ENCODE measurements around the gene TMIGD3.

TMIGD3 gene

GRCh38 chr1:111446546-111446945 lies 56.9 kb downstream of the TMIGD3 start:
- TF ChIP-seq EZH2phosphoT487 (IDR thresholded peaks at IDR 0.05; ENCODE audit: borderline replicate concordance, low read length) (no peak), CTCF (IDR thresholded peaks at IDR 0.05; ENCODE audit: low read depth, low read length, poor library complexity, severe bottlenecking) (no peak)
- Histone ChIP-seq H3K4me3 (ENCODE audit: low read length) (no peak overlapping the region), H3K4me2 (ENCODE audit: low read length) (no peak overlapping the region), H3K4me1 (ENCODE audit: control insufficient read depth, low read length) (peaks cover 33% of the 10 kb centered on the region), H4K20me1 (ENCODE audit: control insufficient read depth, insufficient read depth, low read depth, low read length) (peaks cover 4% of the 10 kb centered on the region; the same call in 1 of the 2 replicates), H3K79me2 (ENCODE audit: control insufficient read depth, low read length) (peaks cover 66% of the 10 kb centered on the region), H3K9me2 (replicated peaks; ENCODE audit: control insufficient read depth, low read length) (no peaks in the 10 kb centered on the region), H3K9me3 (ENCODE audit: control insufficient read depth, insufficient read depth, low read length) (no peaks in the 10 kb centered on the region), H3K27ac (ENCODE audit: low read depth, low read length) (no peak overlapping the region), H3K36me3 (ENCODE audit: control insufficient read depth, low read length) (peaks cover 87% of the 10 kb centered on the region), H3F3A (ENCODE audit: control insufficient read depth, insufficient read depth) (peaks cover 5% of the 10 kb centered on the region; the same call in 1 of the 2 replicates), H3K27me3 (ENCODE audit: control insufficient read depth, low read length) (no peaks in the 10 kb centered on the region)

DNA sequence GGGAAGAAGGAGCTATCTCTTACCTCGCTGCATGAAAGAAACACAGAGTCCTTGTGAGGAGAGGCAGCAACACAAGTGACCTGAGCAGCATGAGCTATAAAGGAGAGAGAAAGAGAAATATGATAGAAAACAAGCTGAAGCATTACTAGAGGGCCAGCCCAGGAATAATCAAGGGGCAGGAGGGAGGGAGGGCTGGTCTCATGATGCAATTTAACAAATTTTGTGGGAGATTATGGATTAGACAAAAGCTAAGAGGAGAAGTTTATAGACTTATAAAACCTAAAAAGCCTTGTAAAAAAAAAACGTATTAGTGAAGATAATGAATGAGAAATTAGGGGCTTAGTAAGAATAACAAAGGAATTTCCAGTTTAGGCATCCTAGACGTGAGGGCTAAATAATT lies 59.4 kb downstream of the TMIGD3 start:
- Histone ChIP-seq H3K9me3 (ENCODE audit: control insufficient read depth, insufficient read depth, low read length) (no peaks in the 10 kb centered on the region), H4K20me1 (ENCODE audit: control insufficient read depth, insufficient read depth, low read depth, low read length) (peaks cover 9% of the 10 kb centered on the region; the same call in 1 of the 2 replicates), H3F3A (ENCODE audit: control insufficient read depth, insufficient read depth) (peaks cover 8% of the 10 kb centered on the region; the same call in 1 of the 2 replicates), H3K4me2 (ENCODE audit: low read length) (no peak overlapping the region), H3K27ac (ENCODE audit: low read depth, low read length) (no peak overlapping the region), H3K4me1 (ENCODE audit: control insufficient read depth, low read length) (peaks cover 17% of the 10 kb centered on the region), H3K79me2 (ENCODE audit: control insufficient read depth, low read length) (peaks cover 47% of the 10 kb centered on the region), H3K36me3 (ENCODE audit: control insufficient read depth, low read length) (peaks cover 97% of the 10 kb centered on the region), H3K27me3 (ENCODE audit: control insufficient read depth, low read length) (no peaks in the 10 kb centered on the region), H3K4me3 (ENCODE audit: low read length) (no peak overlapping the region), H3K9me2 (replicated peaks; ENCODE audit: control insufficient read depth, low read length) (no peaks in the 10 kb centered on the region)
- TF ChIP-seq EZH2phosphoT487 (IDR thresholded peaks at IDR 0.05; ENCODE audit: borderline replicate concordance, low read length) (no peak), CTCF (IDR thresholded peaks at IDR 0.05; ENCODE audit: low read depth, low read length, poor library complexity, severe bottlenecking) (no peak)

DNA sequence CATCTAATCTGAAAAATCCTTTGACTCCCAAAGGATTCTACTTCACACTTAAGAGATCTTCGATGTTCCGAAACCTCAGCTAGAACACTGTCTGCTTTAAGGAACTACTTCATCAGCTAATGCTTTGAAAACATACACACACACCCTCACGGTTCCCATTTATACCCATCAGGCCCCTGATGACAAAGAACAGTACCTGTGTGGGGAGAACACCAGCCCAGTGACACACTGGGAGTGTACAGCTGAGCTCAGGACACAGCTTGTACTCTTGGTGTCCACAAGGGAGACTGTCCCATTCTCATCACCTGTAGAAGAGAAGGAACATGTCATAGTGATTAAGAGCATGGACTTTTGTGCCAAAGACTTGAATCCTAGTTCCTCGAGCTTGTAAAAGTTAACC lies 61.0 kb downstream of the TMIGD3 start:
- no peak overlapping the region for H3K4me3 ChIP-seq (ENCODE audit: low read length)
- no peaks in the 10 kb centered on the region for H3K9me2 ChIP-seq (replicated peaks; ENCODE audit: control insufficient read depth, low read length)
- peaks cover 9% of the 10 kb centered on the region; the same call in 1 of the 2 replicates for H4K20me1 ChIP-seq (ENCODE audit: control insufficient read depth, insufficient read depth, low read depth, low read length)
- H3K36me3 ChIP-seq (ENCODE audit: control insufficient read depth, low read length) = peaks cover 100% of the 10 kb centered on the region
- H3K9me3 ChIP-seq (ENCODE audit: control insufficient read depth, insufficient read depth, low read length) = no peaks in the 10 kb centered on the region
- peaks cover 17% of the 10 kb centered on the region for H3F3A ChIP-seq (ENCODE audit: control insufficient read depth, insufficient read depth)
- peaks cover 9% of the 10 kb centered on the region for H3K4me1 ChIP-seq (ENCODE audit: control insufficient read depth, low read length)
- no peak for TF ChIP-seq EZH2phosphoT487 (IDR thresholded peaks at IDR 0.05; ENCODE audit: borderline replicate concordance, low read length)
- TF ChIP-seq CTCF (IDR thresholded peaks at IDR 0.05; ENCODE audit: low read depth, low read length, poor library complexity, severe bottlenecking) = no peak
- peaks cover 31% of the 10 kb centered on the region for H3K79me2 ChIP-seq (ENCODE audit: control insufficient read depth, low read length)
- no peak overlapping the region for H3K4me2 ChIP-seq (ENCODE audit: low read length)
- no peaks in the 10 kb centered on the region for H3K27me3 ChIP-seq (ENCODE audit: control insufficient read depth, low read length)
- no peak overlapping the region for H3K27ac ChIP-seq (ENCODE audit: low read depth, low read length)
